SU-DHL-6 (cell line): ENCODE measurements around the gene RGMA.

Experiments
- CTCF ChIP-seq: fragments of 200-600 bp; sonication (generic); IDR thresholded peaks from one replicate; pipeline ENCODE4 v1.5.1; 2017; ENCODE audit warnings: antibody characterized with exemption, mild to moderate bottlenecking, low read length, moderate library complexity; ENCODE audit not compliant: insufficient read depth, poor library complexity, severe bottlenecking
- EZH2phosphoT487 ChIP-seq: fragments of 200-600 bp; sonication (generic), shearing (Covaris generic); conservative IDR thresholded peaks from 2 replicates; pipeline ENCODE4 v1.6.1; 2018; ENCODE audit warnings: mild to moderate bottlenecking, antibody characterized with exemption, low read length, moderate library complexity, mixed read lengths

- no peak for TF ChIP-seq CTCF
- TF ChIP-seq EZH2phosphoT487, result no peak
These were observed 70.4 kb downstream of the RGMA start for GRCh38 chr15:93018574-93018973.
